GM21528 (cell line): Measurements from ENCODE around the gene PLXNC1.
A peak's percentile ranks its signal among the peaks of the same experiment; 100 is the strongest.

Source experiments
- ATAC-seq: cut with Tn5 transposase; IDR thresholded peaks from one replicate; pipeline ENCODE4 v1.9.1; 2021; ENCODE audit warnings: mild to moderate bottlenecking, moderate library complexity; ENCODE audit not compliant: unreplicated experiment, low FRiP score

Gene PLXNC1

DNA sequence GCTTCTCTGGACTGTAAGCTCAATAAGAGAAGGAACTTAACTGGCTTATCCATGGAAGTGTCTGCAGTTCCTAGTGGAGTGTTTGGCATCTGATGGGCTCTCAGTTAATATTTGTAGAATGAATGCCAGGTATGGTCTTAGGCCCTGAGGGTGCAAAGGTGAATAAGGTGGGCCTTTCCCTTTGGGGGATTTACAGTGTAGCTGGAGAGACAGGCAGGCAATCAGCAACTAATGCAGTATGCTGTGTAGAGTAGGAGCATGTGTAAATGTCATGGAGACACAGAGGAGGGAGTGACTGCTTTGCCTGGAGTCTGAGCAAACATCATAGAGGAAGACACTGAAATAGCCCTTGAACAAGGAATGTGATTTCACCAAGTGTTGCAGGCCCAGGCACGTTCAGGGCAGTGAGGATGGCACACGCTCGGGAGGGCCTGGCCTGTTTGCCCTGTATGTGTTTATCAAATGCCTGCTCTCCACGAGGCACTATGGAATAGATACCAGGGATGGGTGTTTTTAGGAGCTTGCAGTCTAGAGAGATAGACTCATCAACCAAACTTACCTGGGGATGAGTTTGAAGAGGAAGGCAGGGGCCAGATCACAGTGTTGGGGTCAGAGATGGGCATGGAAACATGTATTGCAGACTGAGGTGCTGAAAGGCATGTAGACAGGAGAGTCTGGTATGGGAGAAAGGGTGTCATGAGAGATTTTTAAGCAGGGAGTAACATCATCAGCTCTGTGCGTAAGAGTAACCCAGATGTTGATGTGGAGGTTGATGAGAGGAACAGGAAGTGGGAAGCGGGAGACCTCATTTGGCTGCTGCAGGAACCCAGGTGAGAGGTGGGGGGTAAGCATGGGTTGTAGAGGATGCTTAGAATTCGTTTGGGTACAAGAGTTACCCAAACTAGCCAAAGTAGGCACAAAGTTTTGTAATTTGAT lies 54.1 kb downstream of the PLXNC1 start:
- no peak for ATAC-seq

DNA sequence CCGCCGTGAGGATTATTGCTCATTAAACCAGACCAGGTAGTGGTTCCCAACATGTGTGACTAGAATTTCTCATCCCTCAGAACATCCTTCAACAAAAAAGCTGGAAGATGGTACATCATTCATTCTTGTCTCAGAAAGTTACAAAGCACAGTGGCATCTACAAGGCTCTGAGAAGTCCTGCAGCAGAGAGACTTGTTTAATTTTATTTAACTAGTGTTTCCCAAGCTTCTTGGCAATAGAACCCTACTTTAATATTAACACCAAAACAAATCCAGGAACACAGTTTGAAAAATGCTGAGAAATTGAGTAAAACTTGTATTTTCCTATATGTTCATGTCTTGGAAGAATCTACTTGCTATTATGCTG lies 54.8 kb downstream of the PLXNC1 start:
- no peak for ATAC-seq

DNA sequence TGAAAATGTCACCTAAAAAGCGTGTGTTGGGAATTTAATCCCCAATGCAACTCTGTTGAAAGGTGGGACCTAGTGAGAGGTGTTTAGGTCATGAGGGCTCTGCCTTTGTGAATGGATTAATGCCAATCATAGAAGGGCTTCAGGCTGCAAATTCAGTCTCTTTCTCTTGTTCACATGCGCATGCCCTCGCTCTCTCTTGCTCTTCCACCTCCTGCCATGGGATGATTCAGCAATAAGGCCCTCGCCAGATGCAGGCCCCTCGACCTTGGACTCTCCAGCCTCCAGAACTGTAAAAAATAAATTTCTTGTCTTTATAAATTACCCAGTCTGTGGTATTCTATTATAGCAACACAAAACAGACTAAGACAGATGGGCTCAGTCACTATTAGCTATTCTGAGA lies 55.4 kb downstream of the PLXNC1 start:
- no peak for ATAC-seq

DNA sequence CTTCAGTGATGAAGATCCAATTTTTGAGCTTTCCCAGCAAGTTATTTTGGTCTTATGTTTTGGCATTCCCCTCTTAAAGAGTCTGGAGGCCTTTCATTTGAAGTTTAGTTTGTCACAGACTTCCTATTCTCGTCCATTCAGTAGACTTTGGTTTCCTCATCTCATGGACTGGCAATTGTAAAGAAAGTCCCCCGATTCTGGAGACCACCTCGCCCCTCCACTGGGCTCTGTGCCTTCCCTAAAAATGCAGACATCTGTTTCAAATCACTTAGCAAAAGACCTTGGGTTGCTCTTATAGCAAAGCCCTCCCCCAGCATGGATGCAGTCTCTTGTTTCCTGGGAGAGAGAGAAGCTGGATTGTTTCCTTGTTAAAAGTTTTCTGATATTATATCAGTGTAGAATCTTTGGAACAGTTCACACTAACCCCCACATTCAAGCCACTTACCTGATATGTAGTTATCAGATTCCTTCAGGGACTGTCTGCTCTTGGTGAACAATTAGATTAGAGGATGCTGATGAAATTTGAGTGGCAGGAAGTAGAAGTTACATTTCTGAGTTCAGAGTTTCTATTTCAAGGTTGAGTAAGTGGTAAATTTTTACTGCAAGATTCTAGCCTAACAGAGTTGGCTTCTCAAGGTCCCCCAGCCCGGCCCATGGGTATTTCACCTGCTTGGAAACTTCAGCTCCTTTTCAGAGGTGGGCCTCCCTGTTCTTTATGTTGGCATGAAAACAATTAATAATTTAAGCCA lies 56.3 kb downstream of the PLXNC1 start:
- no peak for ATAC-seq

DNA sequence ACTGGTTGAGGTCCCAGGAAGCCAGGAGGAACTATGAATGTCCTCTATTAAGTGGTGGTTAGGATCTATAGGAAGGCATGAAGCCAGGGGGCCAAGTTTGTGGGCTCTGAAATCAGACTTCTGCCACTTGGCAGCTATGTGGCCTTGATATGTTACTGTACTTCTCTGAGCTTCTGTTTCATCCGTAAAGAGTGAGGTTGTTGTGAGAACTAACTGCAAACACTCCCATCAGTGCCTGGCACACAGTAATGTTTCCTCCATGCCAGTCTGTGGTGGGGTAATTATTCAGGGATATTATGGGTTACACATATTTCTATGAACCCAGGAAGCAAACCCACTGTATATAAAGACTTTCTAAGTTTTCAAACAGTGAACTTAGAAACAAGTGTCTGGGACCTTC lies 57.4 kb downstream of the PLXNC1 start:
- no peak for ATAC-seq

DNA sequence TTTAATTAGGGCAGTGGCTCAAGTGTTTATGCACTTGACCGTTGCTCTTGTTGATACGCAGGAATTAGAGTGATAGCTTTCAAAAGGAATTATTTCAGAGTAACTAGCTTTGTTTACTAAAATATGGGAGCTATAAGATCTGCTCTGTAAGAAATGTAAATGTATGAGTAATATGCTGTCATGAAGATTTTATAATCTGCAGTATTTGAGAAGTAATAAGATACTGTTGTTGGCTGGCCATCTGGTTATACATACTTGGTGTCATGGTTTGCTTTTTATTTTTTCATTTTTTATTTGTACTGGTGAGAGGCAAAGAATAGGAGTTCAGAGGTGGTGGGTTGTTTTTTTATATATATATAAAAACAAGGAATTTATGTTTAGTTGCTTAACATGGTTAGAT lies 58.5 kb downstream of the PLXNC1 start:
- ATAC-seq: no peak

DNA sequence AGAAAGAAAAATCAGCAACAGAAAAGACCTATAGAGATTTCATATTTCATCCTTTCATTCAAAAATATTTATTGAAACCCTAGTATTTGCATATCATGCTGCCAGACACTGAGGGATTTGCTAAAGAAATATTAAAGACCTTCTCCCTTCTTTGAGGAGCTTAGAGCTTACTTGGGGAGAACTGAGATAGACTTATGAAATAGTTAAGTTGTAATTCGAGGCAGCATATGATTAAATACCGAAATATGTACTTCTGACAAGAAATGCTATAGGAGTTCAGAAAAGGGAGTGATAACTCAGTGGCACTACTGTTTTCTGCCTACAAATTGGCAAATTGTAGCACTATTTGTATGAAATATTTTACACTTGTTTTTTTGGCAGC lies 59.1 kb downstream of the PLXNC1 start:
- ATAC-seq: no peak

DNA sequence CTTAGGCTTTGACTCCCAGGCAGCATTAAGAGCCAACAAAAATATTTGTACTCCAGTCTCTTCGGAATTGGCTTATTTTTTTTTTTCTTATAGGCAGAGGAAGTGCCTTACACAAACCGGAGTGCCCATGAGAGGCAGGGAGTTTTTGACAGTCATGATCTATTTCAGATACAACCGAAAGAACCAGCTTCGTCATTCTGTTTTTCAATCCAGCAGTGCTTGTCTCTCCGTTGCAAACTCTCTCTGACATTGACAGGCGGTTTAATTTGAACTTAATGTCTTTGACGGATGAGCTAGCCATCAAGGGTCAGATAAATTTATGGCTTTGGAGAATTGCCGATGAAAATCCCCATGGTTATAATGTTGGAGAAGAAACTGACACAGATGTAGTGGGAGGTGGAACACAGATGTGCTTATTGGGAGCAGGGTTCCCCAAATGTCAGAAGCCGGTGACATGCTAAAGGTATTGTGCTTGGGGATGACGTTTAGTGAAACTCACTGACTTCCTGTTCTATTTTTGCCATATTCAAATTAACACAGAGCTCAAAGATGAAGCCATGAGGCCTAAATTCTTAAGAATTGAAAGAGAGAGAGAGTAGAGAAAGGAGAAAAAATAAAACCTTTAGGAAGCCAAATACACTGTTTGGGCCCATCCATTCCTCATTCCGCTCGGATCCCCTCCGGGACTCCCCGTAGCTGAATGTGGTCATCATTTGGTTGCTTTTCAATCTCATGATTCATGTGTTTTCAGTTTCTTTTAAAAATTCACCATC lies 59.7 kb downstream of the PLXNC1 start:
- peak; percentile 81 for ATAC-seq

DNA sequence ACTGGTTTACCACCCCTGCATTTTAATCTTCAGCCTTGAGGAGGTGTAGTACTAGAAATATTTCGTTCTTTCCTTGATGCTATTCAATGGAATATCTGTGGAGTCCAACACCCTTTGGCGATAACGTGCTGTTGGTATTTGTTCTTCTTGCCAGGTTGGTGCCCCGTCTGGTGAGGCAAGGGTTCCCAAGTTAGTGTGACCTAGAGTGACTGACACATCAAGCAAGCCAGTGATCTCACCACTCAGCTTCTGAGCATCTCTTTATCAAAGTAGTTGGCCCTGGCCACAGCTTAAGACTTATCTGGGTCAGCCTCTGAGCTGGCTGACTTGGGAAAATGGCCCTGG lies 60.2 kb downstream of the PLXNC1 start:
- peak; percentile 36 for ATAC-seq

DNA sequence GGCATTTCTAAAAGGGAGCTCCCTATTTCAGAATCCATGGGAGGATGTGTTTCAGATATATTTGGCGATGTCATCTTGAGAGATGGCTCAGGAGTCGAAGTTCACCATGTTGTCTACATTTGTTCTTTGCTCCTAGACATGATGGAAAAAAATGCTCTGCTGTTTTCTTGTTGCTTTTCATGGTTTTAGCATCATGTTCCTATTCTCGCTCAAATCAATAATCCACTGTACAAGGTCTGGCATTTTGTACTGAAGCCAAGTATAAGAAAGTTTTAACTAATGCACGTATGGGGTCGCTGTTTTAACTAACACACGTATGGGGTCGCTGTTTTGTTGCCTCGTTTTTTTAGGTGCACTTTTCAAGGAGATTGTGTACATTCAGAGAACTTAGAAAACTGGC lies 60.9 kb downstream of the PLXNC1 start:
- no peak for ATAC-seq

DNA sequence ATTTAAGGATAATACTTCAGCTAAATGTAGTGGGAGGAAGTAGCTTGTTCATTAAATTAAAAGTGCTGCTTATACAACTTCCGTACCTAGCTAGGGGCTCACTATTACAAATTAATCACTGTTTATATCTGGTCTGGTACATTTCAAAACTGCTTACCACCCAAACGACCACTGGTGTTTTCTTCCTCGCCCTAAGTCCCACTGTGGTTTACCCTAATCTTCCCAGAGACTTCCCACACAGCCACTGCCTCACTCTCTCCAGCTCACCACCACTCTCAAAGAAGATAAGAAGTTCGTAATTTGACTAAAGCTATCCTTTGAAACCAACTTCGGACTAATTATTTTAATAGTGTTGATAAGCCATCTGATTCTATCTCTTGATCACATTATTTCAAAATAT lies 62.6 kb downstream of the PLXNC1 start:
- ATAC-seq: no peak

DNA sequence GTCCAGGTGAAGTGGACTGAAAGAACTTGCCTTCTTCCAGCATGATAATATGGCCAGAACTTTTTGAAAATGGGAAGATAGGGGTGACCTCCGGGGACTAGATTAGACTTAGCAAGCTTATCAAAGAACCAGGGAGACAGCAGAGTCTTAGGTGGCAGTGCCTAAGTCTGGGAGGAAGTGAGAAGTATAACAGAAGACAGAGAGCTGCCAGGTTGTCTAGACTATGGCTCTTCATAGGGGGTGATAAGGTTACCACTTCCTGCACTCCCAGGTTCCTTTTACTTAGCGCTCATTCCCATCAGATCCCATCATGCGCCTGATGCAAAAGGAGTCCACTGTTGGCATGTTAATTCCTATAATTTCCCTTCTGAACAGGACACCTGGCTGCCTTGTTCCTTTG lies 69.9 kb downstream of the PLXNC1 start:
- no peak for ATAC-seq

DNA sequence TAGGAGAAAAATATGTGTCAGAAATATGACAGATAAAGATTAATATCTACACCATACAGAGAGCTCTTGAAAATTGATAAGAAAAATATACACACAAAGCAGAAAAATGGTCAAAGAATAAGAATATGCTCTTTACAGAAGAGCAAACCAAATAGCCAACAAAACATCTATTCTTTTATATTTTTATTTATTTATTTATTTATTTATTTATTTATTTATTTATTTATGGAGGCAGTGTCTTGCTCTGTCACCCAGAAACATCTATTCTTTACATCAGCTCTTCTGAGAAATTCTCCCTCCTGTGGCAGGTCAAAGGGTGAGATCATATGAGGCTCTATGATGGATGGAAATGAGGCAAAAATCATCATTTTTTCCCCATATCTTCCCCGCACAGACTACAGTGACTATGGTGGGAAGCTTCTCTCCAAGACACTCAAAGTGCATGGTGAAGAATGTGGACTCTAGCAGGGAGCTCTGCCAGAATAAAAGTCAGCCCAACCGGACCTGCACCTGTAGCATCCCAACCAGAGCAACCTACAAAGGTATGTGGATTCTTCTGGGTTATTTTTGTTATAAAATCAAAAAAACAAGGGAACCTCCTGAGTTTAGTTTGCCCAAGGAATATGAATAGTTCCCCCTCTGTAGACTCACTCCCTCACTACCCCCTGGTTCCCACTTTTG lies 71.4 kb downstream of the PLXNC1 start:
- ATAC-seq: no peak

DNA sequence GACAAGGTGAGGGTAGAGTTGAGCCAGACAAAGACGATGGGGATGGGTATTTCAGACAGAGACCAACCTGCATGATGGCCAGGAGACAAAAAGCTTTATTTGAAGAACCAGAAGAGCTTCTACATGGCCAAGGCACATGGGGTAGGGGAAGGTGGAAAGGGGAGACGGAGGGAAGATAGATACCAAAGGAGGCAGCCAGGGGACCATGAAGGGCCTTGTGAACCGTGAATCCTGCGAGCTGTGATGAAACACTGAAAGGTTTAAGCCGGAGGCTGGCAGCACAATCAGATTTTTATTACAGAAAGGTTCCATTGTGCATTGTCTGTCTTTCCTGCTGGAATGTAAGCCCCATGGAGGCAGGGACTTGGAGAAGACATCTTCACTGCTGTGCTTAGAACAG lies 72.4 kb downstream of the PLXNC1 start:
- ATAC-seq: no peak

DNA sequence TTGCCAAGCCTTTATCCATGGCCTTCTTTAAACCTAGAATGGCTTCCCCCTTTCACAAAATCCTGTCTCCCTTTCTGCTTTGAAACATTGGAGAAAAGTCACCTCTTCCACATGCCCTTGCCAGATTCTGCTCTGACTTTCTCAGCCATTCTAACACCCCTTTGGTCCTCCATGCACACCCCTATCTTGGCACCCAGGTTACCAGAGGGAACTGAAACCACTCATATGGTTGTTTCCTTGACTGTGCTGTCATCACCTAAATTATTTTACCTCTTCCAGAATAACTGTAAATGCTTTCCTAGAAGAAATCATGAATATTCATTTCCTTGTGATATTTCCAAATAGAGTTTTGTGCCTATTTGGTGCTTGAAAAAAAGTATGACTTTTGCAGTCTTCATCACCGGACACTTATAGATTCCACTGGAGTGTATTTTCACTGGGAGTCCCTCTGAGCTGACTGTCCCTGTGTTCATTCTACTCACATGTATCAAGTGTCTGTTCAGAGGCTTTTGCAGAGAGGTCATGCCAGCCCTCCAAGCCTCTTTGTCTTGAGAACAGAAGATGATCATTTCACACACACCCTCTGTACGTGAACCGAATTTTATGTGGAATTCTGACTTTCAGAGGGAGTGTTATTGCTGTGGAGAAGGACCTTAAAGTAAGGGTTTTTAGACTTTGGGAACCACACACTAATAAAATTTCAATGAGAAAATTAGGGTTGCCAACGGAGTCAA lies 74.1 kb downstream of the PLXNC1 start:
- ATAC-seq: no peak

DNA sequence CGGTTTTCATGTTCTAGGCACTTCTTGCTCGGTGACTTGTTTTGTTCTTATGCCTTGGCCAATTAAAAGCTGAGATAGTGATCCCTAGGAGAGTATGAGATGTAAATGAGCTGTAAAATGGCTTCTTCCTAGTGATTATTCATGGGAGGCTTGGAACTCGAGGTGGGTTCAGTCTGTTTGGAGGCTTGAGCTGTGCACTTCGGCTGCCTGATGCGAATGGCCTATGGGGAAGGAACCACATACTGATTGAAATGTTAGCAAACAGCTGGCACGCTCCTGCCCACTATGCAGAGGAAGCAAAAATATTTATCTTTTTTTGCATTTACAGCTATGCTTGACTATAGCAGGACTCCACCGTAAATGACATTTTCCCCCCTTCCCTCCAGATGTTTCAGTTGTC lies 75.5 kb downstream of the PLXNC1 start:
- no peak for ATAC-seq

DNA sequence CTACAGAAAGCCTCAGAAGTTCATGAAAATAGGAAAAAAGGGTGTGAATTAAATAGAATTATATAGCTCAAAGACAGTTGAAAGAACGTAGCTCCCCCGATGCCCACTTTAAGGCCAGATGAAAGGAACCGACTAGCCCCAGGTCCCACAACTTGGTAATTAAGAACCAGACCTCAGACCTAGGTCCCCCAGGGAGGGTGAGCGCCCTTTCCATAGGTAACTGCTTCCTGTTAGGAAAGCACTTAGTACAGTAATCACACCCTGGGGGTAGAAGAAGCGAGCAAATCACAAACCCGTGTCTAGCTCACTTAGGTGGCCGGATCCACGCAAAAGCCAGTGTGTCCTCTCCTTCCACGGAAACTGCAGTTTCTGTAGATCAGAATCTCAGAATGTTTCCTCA lies 77.1 kb downstream of the PLXNC1 start:
- ATAC-seq: no peak

DNA sequence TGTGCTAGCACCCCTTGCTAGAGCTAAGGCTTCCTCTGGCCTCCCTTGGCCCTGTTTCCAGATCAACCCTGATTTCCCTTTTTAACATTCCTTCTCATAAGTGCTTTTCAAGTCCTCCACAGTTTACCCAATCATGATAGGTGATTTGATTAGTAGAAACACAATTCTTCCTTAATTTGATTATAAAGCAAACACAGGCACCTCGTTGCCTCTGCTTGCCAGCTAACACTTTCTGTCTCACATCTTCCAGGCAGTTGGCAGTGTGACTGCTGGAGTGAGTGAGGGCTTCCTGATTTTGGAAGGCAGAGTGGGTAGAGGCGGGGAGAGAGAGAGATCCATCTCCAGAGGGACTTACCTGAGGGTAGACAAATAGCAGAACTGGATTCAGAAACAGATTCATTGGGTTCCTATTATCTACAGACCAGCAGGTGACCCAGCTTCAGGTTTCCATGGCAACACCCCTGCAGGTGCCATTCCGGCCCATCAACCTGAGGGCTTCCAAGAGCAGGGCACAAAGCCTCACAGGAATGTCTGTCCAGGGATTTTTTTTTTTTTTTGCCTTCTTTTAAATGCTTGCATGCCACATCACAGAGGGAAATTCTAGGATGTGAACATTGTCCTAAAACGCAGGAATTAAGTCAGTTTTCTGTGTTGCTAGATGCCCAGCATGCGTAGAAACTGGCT lies 77.7 kb downstream of the PLXNC1 start:
- ATAC-seq: no peak

DNA sequence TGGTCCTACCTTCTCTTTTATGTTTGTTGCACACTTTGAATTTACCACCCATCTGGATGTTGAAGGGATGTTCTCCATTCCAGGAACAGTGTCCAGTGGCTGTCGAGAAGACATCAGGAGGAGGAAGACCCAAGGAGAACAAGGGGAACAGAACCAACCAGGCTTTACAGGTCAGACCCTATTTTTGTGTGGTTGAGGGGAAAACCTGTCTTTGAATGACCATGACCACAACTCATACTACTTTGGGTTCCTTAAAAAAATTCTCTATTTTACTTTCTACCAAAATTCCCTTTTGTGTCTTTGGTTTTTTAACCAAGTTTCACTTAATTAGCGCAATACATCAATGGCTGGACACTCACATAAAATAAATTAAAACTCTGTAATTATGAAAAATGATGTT lies 78.7 kb downstream of the PLXNC1 start:
- ATAC-seq: no peak
